Caco-2 (cell line): ENCODE data around the gene COQ9. TPM values are rescaled to one million over a fixed set of nuclear protein-coding genes. Genes with fewer than 3 reads are reported as not detected.

ENCODE experiments used
- BruUV-seq: library from RNA; stranded (reverse); fragments of 400-500 nt; replicated peaks from 2 replicates; lab custom pipeline; 2021; lab: Mats Ljungman, UMichigan
- CTCF ChIA-PET: fragments of 300-600 bp; sonication (Branson Sonifier 250); formaldehyde crosslinking; loops from one replicate; lab custom pipeline; 2022; ENCODE audit warnings: antibody characterized with exemption; lab: Charles Lee
- POLR2A ChIA-PET: fragments of 300-600 bp; sonication (Branson Sonifier 250); formaldehyde crosslinking; loops from one replicate; lab custom pipeline; 2022; ENCODE audit warnings: antibody characterized with exemption; lab: Charles Lee
- DNase-seq, 2 experiments: peaks; one replicate each; pipeline versions ENCODE4 v3.0.0 to v3.0.0-alpha.2; 2020 to 2022
- H3K27me3 ChIP-seq: replicated peaks from 2 replicates; pipeline ENCODE4 v1.6.0; 2011; ENCODE audit warnings: low read length; ENCODE audit not compliant: control insufficient read depth, insufficient read depth
- H3K36me3 ChIP-seq: 2 replicates; pipeline ENCODE4 v1.5.1; 2011; ENCODE audit warnings: low read length; ENCODE audit not compliant: control insufficient read depth, insufficient read depth
- H3K4me1 ChIP-seq: fragments of 250-450 bp; sonication (Bioruptor Pico); 2 replicates; pipeline ENCODE4 v1.5.1; 2020; ENCODE audit warnings: mild to moderate bottlenecking
- H3K4me3 ChIP-seq: 2 replicates; pipeline ENCODE4 v1.5.1; 2011; ENCODE audit warnings: low read depth, mild to moderate bottlenecking, control low read depth, low read length
- H3K9me3 ChIP-seq: fragments of 250-450 bp; sonication (Bioruptor Pico); 2 replicates; pipeline ENCODE4 v1.5.1; 2020; ENCODE audit warnings: mild to moderate bottlenecking, moderate library complexity
- H3K27ac Mint-ChIP-seq: one replicate; pipeline ENCODE4 v1.8.0; 2022; ENCODE audit warnings: mixed read lengths; ENCODE audit not compliant: unreplicated experiment
- H3K27me3 Mint-ChIP-seq: one replicate; pipeline ENCODE4 v1.8.0; 2022; ENCODE audit warnings: mixed read lengths; ENCODE audit not compliant: insufficient read depth, unreplicated experiment
- H3K36me3 Mint-ChIP-seq: one replicate; pipeline ENCODE4 v1.8.0; 2022; ENCODE audit warnings: mild to moderate bottlenecking, mixed read lengths; ENCODE audit not compliant: insufficient read depth, unreplicated experiment
- H3K4me1 Mint-ChIP-seq: one replicate; pipeline ENCODE4 v1.8.0; 2022; ENCODE audit warnings: low read depth, mixed read lengths; ENCODE audit not compliant: unreplicated experiment
- H3K4me3 Mint-ChIP-seq: one replicate; pipeline ENCODE4 v1.8.0; 2022; ENCODE audit warnings: mild to moderate bottlenecking, moderate library complexity, mixed read lengths; ENCODE audit not compliant: unreplicated experiment
- H3K9me3 Mint-ChIP-seq: one replicate; pipeline ENCODE4 v1.8.0; 2022; ENCODE audit warnings: mixed read lengths; ENCODE audit not compliant: unreplicated experiment
- intact Hi-C: fragments of 100-400 bp; cut with micrococcal nuclease; formaldehyde crosslinking; loops from one replicate; pipeline ENCODE4 v1.10.0; 2022; ENCODE audit not compliant: unreplicated experiment
- total RNA-seq: library from RNA; stranded (reverse); gene quantifications from 2 replicates; pipeline ENCODE4 v1.2.3, GENCODE V29; 2022
- TF ChIP-seq, protein P1 (sequence below), 2 experiments: fragments of 200-600 bp in 1 of 2; IDR thresholded peaks; 1 replicate in 1 of 2; 2 replicates in 1 of 2; pipeline versions ENCODE4 v1.5.1 to v1.8.0; 2011 to 2022; ENCODE audit warnings: antibody characterized with exemption in 1 of 2, control low read depth in 1 of 2, inconsistent platforms in 1 of 2, low read depth in 1 of 2, low read length in 1 of 2, mild to moderate bottlenecking in 1 of 2, moderate library complexity in 1 of 2; ENCODE audit not compliant: insufficient read depth in 1 of 2, severe bottlenecking in 1 of 2, unreplicated experiment in 1 of 2

The COQ9 gene
- total RNA-seq, 1 experiment from 2014 or later: 50.9 TPM

DNA sequence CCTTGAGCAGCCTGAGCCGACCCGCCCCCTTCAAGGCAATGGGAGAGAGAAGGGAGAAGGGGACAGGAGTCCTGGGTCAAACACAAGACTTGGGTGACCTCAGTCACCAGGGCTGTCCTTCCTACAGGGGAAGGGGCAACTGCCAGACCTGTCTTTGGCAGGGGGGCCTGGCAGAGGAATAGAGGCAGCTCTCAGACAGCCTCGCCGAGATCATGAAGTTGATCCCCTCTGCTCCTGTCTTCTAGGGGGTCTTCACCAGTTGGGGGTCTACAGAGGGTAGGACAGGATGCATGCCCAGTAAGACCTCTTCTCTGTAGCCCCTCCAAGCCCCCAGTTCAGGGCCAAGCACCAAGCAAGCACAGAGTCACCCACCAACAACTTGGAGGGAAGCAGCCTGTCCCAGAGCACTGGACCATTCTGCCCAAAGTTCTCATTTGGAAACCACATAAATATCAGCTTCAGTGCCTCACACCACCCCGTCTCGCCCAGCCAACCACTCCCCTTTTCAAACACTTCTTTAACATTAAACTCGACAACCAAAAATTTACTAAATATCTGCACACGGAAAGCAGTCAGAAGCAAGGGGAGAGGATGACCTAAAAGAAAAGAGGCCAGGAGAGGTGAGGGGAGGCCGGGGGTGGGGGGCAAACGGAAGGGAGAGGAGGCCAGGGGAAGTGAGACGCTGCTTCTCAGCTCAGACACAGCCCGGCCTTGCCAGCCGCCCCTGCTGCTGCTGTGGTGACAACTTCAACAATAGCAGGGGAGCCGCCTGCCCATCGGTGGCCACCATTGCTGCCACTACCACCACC is 31.3 kb downstream of the COQ9 start:
- H3K4me1 Mint-ChIP-seq: peaks cover 38% of the 10 kb centered on the region
- TF ChIP-seq, protein P1, sequence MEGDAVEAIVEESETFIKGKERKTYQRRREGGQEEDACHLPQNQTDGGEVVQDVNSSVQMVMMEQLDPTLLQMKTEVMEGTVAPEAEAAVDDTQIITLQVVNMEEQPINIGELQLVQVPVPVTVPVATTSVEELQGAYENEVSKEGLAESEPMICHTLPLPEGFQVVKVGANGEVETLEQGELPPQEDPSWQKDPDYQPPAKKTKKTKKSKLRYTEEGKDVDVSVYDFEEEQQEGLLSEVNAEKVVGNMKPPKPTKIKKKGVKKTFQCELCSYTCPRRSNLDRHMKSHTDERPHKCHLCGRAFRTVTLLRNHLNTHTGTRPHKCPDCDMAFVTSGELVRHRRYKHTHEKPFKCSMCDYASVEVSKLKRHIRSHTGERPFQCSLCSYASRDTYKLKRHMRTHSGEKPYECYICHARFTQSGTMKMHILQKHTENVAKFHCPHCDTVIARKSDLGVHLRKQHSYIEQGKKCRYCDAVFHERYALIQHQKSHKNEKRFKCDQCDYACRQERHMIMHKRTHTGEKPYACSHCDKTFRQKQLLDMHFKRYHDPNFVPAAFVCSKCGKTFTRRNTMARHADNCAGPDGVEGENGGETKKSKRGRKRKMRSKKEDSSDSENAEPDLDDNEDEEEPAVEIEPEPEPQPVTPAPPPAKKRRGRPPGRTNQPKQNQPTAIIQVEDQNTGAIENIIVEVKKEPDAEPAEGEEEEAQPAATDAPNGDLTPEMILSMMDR (IDR thresholded peaks at IDR 0.05; ENCODE audit: insufficient read depth in 1 of 2, low read depth in 1 of 2, low read length in 1 of 2, severe bottlenecking in 1 of 2, unreplicated experiment in 1 of 2): no peak
- POLR2A ChIA-PET: interaction anchor here (1.9 kb wide), 1 partner anchor 31 kb away, joined by 15 read pairs; the partner anchor contains the start of genes CIAPIN1 and COQ9
- peak overlapping the region; percentile 89 for H3K4me3 Mint-ChIP-seq
- Histone ChIP-seq H3K4me3 (peak overlapping the region; percentile 50), H3K9me3 (no peaks in the 10 kb centered on the region), H3K36me3 (peaks cover 13% of the 10 kb centered on the region; the same call in 1 of the 2 replicates), H3K4me1 (peaks cover 38% of the 10 kb centered on the region), H3K27me3 (no peaks in the 10 kb centered on the region)
- no peaks in the 10 kb centered on the region for H3K9me3 Mint-ChIP-seq
- DNase-seq: no peak
- CTCF ChIA-PET: interaction anchor here (1.0 to 2.1 kb wide), 3 partner anchors 16 to 47 kb away, joined by 4 to 23 read pairs (median 17); partner anchors contain the start of gene POLR2C
- intact Hi-C loops: no loop called here
- TSS peak; percentile 25 for BruUV-seq
- no peak overlapping the region for H3K27ac Mint-ChIP-seq
- peaks cover 48% of the 10 kb centered on the region for H3K36me3 Mint-ChIP-seq
- no peaks in the 10 kb centered on the region for H3K27me3 Mint-ChIP-seq

DNA sequence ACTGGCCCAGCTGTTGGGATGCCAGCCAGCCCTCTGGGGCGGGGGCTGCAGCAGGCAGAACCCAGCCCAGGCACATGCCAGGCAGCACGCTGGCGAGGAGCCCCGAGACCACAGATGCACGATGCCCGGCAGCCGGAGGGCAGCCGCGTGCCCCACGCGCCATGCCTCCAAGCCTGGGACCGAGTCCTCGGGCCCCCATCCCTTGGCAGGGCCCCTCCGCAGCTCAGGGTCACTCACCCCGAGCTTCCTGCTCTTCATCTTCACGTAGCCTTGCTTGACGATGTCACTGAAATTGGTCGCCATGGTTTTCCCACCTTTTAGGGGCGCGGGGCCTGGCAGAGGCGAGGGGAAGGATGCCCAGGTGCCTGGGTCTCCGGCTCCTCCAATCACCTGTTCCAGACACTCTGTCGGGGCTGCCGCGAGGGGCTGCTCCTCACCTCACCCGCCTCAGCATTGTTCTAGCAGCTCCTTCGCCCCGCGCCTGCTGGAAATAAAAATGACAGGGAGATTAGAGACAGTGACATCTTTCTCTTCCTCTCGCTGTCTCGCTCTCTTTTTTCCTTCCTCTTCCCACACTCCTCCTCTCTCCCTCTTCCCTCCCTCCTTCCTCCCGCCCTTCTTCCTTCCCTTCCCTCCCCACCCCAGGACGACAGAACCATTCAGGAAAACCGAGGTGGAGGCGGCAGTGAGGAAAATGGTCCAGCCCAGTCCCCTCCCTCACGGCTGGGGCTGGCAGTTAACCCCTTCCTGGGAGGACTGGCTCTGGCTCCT is 32.1 kb downstream of the COQ9 start:
- Histone ChIP-seq H3K27me3 (no peaks in the 10 kb centered on the region), H3K4me1 (peaks cover 45% of the 10 kb centered on the region), H3K9me3 (no peaks in the 10 kb centered on the region), H3K36me3 (peaks cover 10% of the 10 kb centered on the region; the same call in 1 of the 2 replicates), H3K4me3 (peak overlapping the region; percentile 50)
- no peaks in the 10 kb centered on the region for H3K9me3 Mint-ChIP-seq
- CTCF ChIA-PET: interaction anchor here (0.6 to 2.1 kb wide), 10 partner anchors 17 to 197 kb away, joined by 3 to 23 read pairs (median 6); partner anchors contain the start of genes CIAPIN1, COQ9 and POLR2C
- peaks cover 41% of the 10 kb centered on the region for H3K36me3 Mint-ChIP-seq
- intact Hi-C loops: no loop called here
- H3K4me3 Mint-ChIP-seq: peak overlapping the region; percentile 89
- peak overlapping the region; percentile 100 for H3K27ac Mint-ChIP-seq
- DNase-seq: peak; percentile 88 to 89
- POLR2A ChIA-PET: interaction anchor here (0.6 to 1.9 kb wide), 8 partner anchors 17 to 331 kb away, joined by 3 to 15 read pairs (median 4); partner anchors contain the start of genes CIAPIN1, COQ9 and POLR2C
- BruUV-seq: no TSS peak
- H3K4me1 Mint-ChIP-seq: peaks cover 39% of the 10 kb centered on the region
- no peaks in the 10 kb centered on the region for H3K27me3 Mint-ChIP-seq
- TF ChIP-seq, protein P1 (IDR thresholded peaks at IDR 0.05; ENCODE audit: insufficient read depth in 1 of 2, low read depth in 1 of 2, low read length in 1 of 2, severe bottlenecking in 1 of 2, unreplicated experiment in 1 of 2): no peak
